ENCODE results near the gene DBNDD1.
"Not testable (repeated sequence)": the region's sequence is repeated elsewhere in the genome, so short reads cannot be mapped to it uniquely, and the experiment has no call there.

The DBNDD1 gene

GRCh38 chr16:90001761-90002503 lies 17.3 kb downstream of the DBNDD1 start:
- no peaks in the 10 kb centered on the region for H3K9me3 ChIP-seq
- H3K27me3 ChIP-seq = no peaks in the 10 kb centered on the region
- H3K27ac ChIP-seq = no peak overlapping the region
- no peaks in the 10 kb centered on the region for H3K36me3 ChIP-seq
- no peaks in the 10 kb centered on the region for H3K4me1 ChIP-seq (ENCODE audit: control insufficient read depth in 1 of 2, insufficient read depth in 1 of 2, low read depth in 1 of 2, low read length in 1 of 2)
- no peak overlapping the region for H3K4me3 ChIP-seq (ENCODE audit: low read depth in 1 of 2, low read length in 1 of 2)
- no peak for TF ChIP-seq CTCF (IDR thresholded peaks at IDR 0.05)

- Histone ChIP-seq H3K4me1 (ENCODE audit: control insufficient read depth in 1 of 2, insufficient read depth in 1 of 2, low read depth in 1 of 2, low read length in 1 of 2) (no peaks in the 10 kb centered on the region), H3K4me3 (ENCODE audit: low read depth in 1 of 2, low read length in 1 of 2) (no peak overlapping the region), H3K9me3 (no peaks in the 10 kb centered on the region), H3K36me3 (no peaks in the 10 kb centered on the region), H3K27me3 (no peaks in the 10 kb centered on the region), H3K27ac (no peak overlapping the region)
- TF ChIP-seq CTCF (IDR thresholded peaks at IDR 0.05) = no peak
Measured at GRCh38 chr16:90000733-90001427, 18.4 kb downstream of the DBNDD1 start.

GRCh38 chr16:89999831-90000574 lies 19.3 kb downstream of the DBNDD1 start:
- TF ChIP-seq CTCF (IDR thresholded peaks at IDR 0.05) = no peak
- no peak overlapping the region for H3K27ac ChIP-seq
- H3K4me3 ChIP-seq (ENCODE audit: low read depth in 1 of 2, low read length in 1 of 2) = no peak overlapping the region
- no peaks in the 10 kb centered on the region for H3K9me3 ChIP-seq
- no peaks in the 10 kb centered on the region for H3K36me3 ChIP-seq
- H3K27me3 ChIP-seq = no peaks in the 10 kb centered on the region
- H3K4me1 ChIP-seq (ENCODE audit: control insufficient read depth in 1 of 2, insufficient read depth in 1 of 2, low read depth in 1 of 2, low read length in 1 of 2) = no peaks in the 10 kb centered on the region

- Histone ChIP-seq H3K36me3 (peaks cover 28% of the 10 kb centered on the region), H3K27me3 (no peaks in the 10 kb centered on the region), H3K4me3 (ENCODE audit: low read depth in 1 of 2, low read length in 1 of 2) (no peak overlapping the region), H3K27ac (peak overlapping the region; percentile 75), H3K4me1 (ENCODE audit: control insufficient read depth in 1 of 2, insufficient read depth in 1 of 2, low read depth in 1 of 2, low read length in 1 of 2) (no peaks in the 10 kb centered on the region), H3K9me3 (no peaks in the 10 kb centered on the region)
- TF ChIP-seq CTCF (IDR thresholded peaks at IDR 0.05) = no peak
Measured at GRCh38 chr16:89996178-89996489, 23.1 kb downstream of the DBNDD1 start.

- peak overlapping the region; percentile 75 for H3K27ac ChIP-seq
- not testable (repeated sequence) for H3K4me1 ChIP-seq (ENCODE audit: control insufficient read depth in 1 of 2, insufficient read depth in 1 of 2, low read depth in 1 of 2, low read length in 1 of 2); H3K4me3 ChIP-seq (ENCODE audit: low read depth in 1 of 2, low read length in 1 of 2); H3K9me3 ChIP-seq; H3K27me3 ChIP-seq
- peaks cover 33% of the 10 kb centered on the region for H3K36me3 ChIP-seq
Measured at GRCh38 chr16:89995475-89996177, 23.6 kb downstream of the DBNDD1 start.

- not testable (repeated sequence) for H3K4me3 ChIP-seq (ENCODE audit: low read depth in 1 of 2, low read length in 1 of 2); H3K27me3 ChIP-seq; H3K9me3 ChIP-seq; H3K4me1 ChIP-seq (ENCODE audit: control insufficient read depth in 1 of 2, insufficient read depth in 1 of 2, low read depth in 1 of 2, low read length in 1 of 2)
- peak overlapping the region; percentile 75 for H3K27ac ChIP-seq
- H3K36me3 ChIP-seq = peaks cover 35% of the 10 kb centered on the region
Measured at GRCh38 chr16:89994721-89995474, 24.4 kb downstream of the DBNDD1 start.
